Activated T-helper 1 cell treated with anti-CD3 and anti-CD28 coated beads, Interleukin-12 subunit alpha, Interleukin-12 subunit beta, Interleukin-2, Interleukin-4 antibody, amounts not matched to agents 30 ng/mL and 10 ng/mL and 1 ng/mL, durations not matched to agents 14 hours and 24 hours and 36 hours (primary cell): Measurements from ENCODE around the gene DLX5. TPM values are rescaled to one million over a fixed set of nuclear protein-coding genes. Genes with fewer than 3 reads are reported as not detected.

Experiments
- DNase-seq: peaks from one replicate; pipeline ENCODE4 v3.0.0; 2021; ENCODE audit warnings: low spot score
- H3K27ac Mint-ChIP-seq: one replicate; pipeline ENCODE4 v1.8.0; 2021; ENCODE audit warnings: mild to moderate bottlenecking, mixed read lengths
- H3K27me3 Mint-ChIP-seq: one replicate; pipeline ENCODE4 v1.8.0; 2022; ENCODE audit warnings: mild to moderate bottlenecking, moderate library complexity, mixed read lengths; ENCODE audit not compliant: insufficient read depth
- H3K36me3 Mint-ChIP-seq: one replicate; pipeline ENCODE4 v1.8.0; 2021; ENCODE audit warnings: low read depth, mixed read lengths
- H3K4me1 Mint-ChIP-seq: one replicate; pipeline ENCODE4 v1.8.0; 2021; ENCODE audit warnings: low read depth, mixed read lengths
- H3K4me3 Mint-ChIP-seq: one replicate; pipeline ENCODE4 v1.8.0; 2021; ENCODE audit warnings: mild to moderate bottlenecking, moderate library complexity, mixed read lengths
- H3K9me3 Mint-ChIP-seq: one replicate; pipeline ENCODE4 v1.8.0; 2021; ENCODE audit warnings: mixed read lengths
- intact Hi-C: fragments of 100-400 bp; cut with micrococcal nuclease; formaldehyde crosslinking; loops from one replicate; pipeline ENCODE4 v1.15.1; 2024
- total RNA-seq: library from RNA; stranded (reverse); gene quantifications from 2 replicates; pipeline ENCODE4 v1.2.3, GENCODE V29; 2022

The DLX5 gene
- total RNA-seq, 1 donor from 2014 or later: not detected

DNA sequence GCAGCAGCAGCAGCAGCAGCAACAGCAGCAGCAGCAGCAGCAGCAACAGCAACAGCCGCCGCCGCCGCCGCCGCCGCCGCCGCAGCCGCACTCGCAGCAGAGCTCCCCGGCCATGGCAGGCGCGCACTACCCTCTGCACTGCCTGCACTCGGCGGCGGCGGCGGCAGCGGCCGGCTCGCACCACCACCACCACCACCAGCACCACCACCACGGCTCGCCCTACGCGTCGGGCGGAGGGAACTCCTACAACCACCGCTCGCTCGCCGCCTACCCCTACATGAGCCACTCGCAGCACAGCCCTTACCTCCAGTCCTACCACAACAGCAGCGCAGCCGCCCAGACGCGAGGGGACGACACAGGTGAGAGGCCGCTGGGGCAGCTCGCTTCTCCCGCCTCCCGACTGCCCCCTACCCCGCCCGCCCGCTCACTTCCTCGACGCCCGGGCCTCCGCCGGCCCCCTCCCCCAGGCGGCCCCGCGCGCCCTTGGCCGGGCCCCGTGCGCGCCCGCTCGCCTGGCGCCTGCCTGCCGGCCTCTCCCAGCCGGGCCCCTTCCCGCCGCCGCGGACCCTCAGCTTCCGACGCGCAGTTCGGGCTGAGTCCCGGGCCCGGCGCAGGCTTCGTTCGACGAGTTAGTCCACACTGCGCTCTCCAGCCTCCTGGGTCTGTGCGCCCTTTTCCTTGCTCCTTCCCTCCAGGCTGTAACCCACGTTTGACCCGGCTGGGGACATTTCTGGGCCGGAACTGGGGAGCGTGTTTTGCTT is 18.4 kb downstream of the DLX5 start:
- H3K36me3 Mint-ChIP-seq: peaks cover 2% of the 10 kb centered on the region
- intact Hi-C loops: no loop called here

DNA sequence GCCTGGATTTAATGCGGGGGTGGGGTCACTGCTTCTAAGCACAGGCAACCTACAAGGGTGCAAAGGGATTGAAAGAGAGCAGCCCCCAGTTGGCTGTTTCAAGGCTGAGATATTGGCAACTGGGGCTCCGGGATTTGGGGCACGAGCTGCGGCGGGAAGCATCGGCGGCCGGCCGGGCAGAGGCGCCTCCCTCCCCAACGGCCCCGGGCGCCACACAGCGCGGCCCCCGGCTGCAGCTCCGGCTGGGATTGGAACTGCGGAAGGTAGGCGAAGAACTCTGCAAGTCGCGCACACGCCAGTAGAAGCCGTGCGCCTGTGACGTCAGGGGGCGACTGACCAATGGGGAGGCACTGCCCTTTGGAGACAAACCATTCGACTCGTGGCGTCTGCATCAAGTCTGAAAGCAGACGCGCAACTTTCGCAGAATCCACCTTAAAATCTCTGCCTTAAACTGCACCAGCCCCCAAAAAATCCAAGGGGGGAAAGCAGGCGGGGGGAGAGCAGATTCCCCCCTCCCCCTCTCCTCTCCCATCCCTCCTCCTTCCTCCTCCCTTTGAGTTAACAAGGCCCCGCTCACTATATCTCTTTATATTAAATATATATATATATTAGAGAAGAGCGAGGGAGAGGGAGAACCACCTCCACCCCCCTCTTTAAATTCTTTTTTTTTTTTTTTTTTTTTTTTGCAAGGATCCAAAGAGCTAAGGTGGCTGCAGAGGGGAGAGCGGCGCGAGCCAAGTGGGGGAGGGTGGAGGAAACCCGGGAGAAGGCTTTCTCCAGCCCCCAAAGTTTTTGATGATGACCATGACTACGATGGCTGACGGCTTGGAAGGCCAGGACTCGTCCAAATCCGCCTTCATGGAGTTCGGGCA is 19.2 kb downstream of the DLX5 start, which contains the start of gene DLX6:
TSS of gene DLX6 (plus strand) at position 371 of the 872 bp plus-strand sequence. CDS start at position 796, 425 bp downstream.
- H3K4me3 Mint-ChIP-seq: peak within 1 kb of the TSS; percentile 22
- peaks cover 2% of the 10 kb centered on the region for H3K36me3 Mint-ChIP-seq
- intact Hi-C loops: no loop called here
- H3K27me3 Mint-ChIP-seq: peaks cover 81% of the 10 kb centered on the region
- H3K4me1 Mint-ChIP-seq: no peaks in the 10 kb centered on the region
- DNase-seq: no peak
- no peaks in the 10 kb centered on the region for H3K9me3 Mint-ChIP-seq
- H3K27ac Mint-ChIP-seq: no peak within 1 kb of the TSS

More for the DNA sequence above, 18.4 kb downstream of the DLX5 start:
- H3K4me3 Mint-ChIP-seq: peak overlapping the region; percentile 56
- no peak for DNase-seq
- peaks cover 78% of the 10 kb centered on the region for H3K27me3 Mint-ChIP-seq
- H3K9me3 Mint-ChIP-seq: no peaks in the 10 kb centered on the region
- no peaks in the 10 kb centered on the region for H3K4me1 Mint-ChIP-seq
- no peak overlapping the region for H3K27ac Mint-ChIP-seq

DNA sequence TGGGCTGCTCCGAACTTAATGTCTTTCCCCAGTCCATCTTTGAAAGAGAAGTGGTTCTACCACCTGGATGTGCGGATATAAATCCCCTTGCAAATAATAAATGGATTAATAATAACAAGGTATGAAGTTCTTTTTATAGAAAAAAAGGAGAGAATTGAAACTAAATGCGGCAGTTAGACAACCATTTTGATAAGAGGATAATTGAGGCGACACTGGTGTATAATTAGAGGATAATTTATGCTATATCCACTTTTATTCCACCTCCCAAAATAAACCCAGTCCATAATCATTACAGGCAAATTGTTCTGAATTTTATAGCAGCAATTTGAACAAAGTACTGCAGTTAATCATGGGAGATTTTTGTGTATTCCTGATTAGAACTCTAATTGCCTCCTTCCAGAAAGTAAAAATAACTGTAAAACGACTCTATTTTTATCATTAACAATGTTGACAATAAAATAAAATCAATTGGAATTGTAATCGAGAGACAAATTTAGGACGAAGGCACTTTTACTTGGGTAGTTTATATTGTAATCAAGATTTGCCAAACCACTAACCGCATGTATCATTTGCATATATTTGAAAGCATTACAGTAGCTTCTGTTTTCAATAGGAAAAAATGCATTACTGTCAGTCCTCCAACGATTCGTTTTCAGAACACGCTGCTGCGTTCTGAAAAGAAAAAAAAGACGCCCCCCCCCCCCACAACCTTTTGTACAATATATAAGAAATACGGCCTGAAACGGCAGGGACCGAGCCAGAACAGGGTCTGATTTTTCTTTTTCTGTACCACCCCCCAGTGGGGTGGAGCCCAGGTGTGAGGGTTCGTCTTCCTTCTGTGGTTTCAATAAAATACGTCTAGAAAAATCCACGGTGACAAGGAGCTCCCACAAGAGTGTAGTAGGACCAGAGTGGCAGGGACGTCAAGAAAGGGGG is 20.1 kb downstream of the DLX5 start:
- intact Hi-C loops: loop anchor here (1.0 to 5.0 kb wide), 3 partner anchors 8 to 728 kb away; partner anchors contain the start of genes DLX5 and TAC1
- H3K9me3 Mint-ChIP-seq: no peaks in the 10 kb centered on the region
- H3K36me3 Mint-ChIP-seq: peaks cover 3% of the 10 kb centered on the region
- H3K4me3 Mint-ChIP-seq: no peak overlapping the region
- H3K27me3 Mint-ChIP-seq: peaks cover 80% of the 10 kb centered on the region
- H3K27ac Mint-ChIP-seq: no peak overlapping the region
- no peaks in the 10 kb centered on the region for H3K4me1 Mint-ChIP-seq
- DNase-seq: no peak

DNA sequence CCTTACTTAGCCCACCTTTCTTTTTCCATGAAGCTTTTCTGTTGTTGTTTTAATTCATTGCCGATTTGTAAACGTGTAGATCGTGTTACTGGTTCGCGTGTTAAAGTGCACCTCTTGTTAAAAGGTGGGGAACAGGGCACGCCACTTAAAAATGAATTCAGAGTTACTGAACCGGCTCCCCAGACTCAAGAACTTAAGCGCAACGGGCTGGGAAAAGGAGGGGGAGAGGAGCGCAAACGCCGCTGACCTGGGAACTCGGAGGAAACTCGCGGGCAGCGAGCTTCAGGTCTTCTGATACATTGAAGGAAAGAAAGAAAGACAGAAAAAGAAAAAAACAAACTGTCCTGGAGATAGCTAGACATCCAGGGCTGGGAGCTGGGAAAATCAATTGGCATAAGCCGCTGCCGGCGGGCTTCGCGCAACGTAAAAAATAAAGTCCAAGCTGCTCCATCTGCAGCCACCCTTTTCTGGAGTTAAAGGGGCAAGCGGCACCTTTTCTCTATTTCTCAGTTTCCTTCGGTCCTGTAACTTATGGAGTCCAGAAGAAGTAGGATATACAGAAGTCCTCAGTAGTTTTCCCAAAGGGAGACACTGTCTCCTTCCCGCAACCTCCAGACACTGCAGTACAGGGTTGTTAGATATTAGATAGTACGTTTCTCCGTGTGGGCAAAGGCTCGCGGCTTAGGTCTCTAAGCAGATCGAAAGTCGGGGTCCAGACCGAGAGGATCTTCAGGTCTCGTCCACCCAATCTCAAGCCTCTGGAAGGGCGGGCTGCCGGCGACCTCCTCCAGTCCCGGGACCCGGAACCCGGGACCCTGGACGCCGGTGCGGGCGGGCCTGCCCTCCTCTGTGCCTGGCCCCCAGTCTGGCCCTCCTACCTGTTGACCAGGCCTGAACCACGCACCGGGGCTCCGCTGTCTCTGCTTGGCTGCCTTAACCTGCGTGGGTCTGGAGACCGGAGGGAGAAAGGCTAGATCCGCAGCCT is 21.1 kb downstream of the DLX5 start:
- Mint-ChIP-seq H3K9me3 (no peaks in the 10 kb centered on the region), H3K4me1 (no peaks in the 10 kb centered on the region), H3K4me3 (no peak overlapping the region), H3K27ac (peak overlapping the region; percentile 43), H3K36me3 (peaks cover 3% of the 10 kb centered on the region), H3K27me3 (peaks cover 85% of the 10 kb centered on the region)
- no peak for DNase-seq
- intact Hi-C loops: loop anchor here (1.0 to 5.0 kb wide), 3 partner anchors 9 to 729 kb away; partner anchors contain the start of genes DLX5 and TAC1

DNA sequence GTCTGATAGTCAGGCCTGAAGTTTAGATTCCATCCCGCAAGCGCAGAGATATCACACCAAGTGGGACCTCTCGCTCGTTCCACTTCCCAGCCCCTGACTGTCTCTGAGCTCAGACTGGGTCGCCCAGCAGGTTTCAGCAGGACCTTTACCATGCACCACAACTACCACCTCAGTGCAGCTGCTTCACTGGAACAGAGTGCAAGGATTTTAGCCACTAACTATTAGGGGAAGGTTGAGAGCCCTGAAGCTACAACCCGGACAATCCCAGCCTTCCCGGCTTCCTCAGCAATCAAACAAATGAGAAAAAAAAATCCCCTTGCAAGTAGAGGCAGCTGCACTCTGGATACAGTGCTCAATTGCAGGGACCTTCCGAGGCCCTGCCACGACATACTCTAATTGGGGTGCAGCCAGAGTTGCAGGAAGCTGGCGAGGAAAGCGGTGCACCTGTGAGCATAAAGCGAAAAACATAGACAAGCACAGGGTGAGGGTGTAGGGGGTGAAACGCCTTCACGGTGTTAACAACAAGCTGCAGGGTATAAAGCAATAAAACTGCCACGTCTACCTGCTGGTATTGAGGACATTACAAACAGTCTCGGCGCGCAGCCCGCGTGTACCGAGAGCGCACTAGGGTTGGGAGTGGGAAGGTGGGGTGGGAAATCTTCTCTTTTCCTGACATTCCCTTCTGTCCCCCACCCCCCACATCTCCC is 21.9 kb downstream of the DLX5 start:
- H3K27ac Mint-ChIP-seq: peak overlapping the region; percentile 43
- peaks cover 3% of the 10 kb centered on the region for H3K36me3 Mint-ChIP-seq
- intact Hi-C loops: loop anchor here (5.0 kb wide), 1 partner anchor 730 kb away; the partner anchor contains the start of gene TAC1
- no peaks in the 10 kb centered on the region for H3K4me1 Mint-ChIP-seq
- H3K9me3 Mint-ChIP-seq: no peaks in the 10 kb centered on the region
- no peak overlapping the region for H3K4me3 Mint-ChIP-seq
- H3K27me3 Mint-ChIP-seq: peaks cover 85% of the 10 kb centered on the region
- no peak for DNase-seq

DNA sequence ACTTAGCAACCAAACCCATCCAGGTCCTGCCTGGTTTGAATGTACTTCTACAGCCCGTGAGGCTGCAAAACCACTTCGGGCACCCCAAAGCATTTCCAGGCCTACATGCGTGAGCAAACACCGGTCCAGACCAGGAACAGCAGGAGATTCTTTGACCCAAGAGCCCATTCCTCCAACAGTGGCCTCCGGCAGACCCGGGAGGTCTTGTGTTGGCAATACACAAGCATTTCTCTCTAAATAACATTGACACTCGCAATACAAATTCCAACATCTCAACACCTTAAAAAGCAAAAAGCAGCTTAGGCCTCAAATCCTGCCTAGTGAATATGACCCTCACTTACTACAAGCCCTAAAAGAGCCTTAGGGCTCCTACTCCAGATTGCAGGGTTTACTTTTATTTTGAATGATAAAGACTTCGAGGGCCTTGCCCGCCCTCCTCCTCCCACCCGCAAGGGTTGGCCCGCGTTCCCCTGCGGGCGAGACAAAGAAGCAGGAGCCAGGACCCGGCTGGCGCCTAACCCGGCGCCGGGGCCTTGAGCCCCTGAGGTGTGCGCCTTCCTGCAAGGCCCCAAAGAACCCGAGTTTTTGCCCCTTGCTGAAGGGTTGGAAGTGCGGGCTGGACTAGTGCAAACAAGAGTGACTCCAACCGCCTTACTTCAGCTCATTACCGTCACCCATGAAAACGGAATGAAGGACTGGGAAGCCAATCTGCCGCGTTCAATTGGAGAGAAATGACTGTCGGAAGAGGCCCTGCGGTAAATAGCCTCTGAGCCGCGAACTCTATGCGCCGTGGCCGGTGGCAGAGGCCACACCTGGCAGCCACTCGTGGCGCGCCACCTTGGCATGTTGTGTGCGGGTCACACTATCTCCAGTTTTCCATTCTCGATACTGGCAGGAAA is 22.7 kb downstream of the DLX5 start:
- no peak for DNase-seq
- Mint-ChIP-seq H3K4me3 (no peak overlapping the region), H3K9me3 (no peaks in the 10 kb centered on the region), H3K4me1 (no peaks in the 10 kb centered on the region), H3K36me3 (peaks cover 3% of the 10 kb centered on the region), H3K27ac (no peak overlapping the region), H3K27me3 (peaks cover 88% of the 10 kb centered on the region)
- intact Hi-C loops: loop anchor here (5.0 kb wide), 1 partner anchor 730 kb away; the partner anchor contains the start of gene TAC1

DNA sequence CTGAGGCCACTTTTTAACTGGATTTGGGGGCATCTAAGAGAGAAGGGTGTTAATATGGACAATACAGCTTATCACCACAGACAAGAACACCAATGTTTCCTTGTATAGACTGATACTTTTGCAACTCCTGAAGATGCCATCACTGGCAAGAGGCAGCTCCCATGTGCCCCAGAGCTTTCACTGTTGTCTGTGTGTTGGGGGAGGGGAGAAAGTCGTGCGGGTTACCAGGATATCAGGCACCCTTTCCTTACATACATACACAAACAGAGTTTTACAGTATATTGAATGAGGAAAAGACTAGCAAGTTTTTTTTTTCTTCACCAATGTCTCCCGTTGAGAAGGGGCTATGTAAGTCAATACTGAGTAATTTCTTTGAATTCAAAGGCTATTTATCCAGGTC is 23.4 kb downstream of the DLX5 start:
- no peaks in the 10 kb centered on the region for H3K4me1 Mint-ChIP-seq
- H3K27me3 Mint-ChIP-seq: peaks cover 91% of the 10 kb centered on the region
- H3K36me3 Mint-ChIP-seq: peaks cover 4% of the 10 kb centered on the region
- no peak for DNase-seq
- H3K9me3 Mint-ChIP-seq: no peaks in the 10 kb centered on the region
- no peak overlapping the region for H3K27ac Mint-ChIP-seq
- H3K4me3 Mint-ChIP-seq: no peak overlapping the region
- intact Hi-C loops: loop anchor here (5.0 kb wide), 1 partner anchor 731 kb away; the partner anchor contains the start of gene TAC1

DNA sequence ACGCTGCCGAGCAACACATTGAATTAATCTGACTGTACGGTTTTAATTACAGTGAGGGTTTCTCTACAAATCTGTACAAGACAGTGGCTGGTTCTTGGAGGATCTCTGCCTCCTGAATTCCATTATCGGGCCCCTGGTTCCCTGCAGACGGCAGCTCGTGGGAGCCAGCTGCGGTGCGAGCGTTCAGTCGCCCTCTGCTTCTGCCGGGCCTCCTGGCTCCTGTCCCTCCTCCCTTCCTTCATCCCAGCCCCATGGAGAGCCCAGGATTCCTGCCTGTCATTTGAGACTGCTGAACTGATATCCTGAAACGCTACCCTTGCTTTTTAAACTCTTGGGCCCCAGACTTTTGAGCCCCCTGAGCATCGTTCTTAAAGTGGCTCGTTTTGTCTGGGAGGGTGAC is 25.9 kb downstream of the DLX5 start:
- DNase-seq: no peak
- peaks cover 3% of the 10 kb centered on the region for H3K36me3 Mint-ChIP-seq
- H3K27me3 Mint-ChIP-seq: peaks cover 92% of the 10 kb centered on the region
- no peak overlapping the region for H3K4me3 Mint-ChIP-seq
- intact Hi-C loops: no loop called here
- H3K4me1 Mint-ChIP-seq: no peaks in the 10 kb centered on the region
- no peaks in the 10 kb centered on the region for H3K9me3 Mint-ChIP-seq
- H3K27ac Mint-ChIP-seq: peak overlapping the region; percentile 55

DNA sequence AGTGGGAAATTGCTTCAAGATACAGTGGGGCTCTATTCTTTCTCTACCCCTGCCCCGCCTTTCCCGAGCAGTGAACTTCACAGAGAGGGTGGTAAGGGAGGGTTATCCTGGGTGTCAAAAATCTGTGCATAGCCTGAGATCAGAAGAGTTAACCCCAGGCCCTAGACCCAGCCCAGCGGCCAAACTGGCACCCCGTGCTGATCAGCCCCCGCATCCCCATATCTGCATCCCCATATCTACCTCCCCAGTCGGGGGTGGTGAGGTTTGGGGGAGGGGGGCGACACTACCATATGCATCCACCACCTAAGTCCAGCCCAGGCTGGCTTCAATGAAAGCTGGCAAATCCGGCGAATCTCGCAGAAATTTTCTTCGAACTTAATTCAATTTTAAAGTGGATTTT is 26.3 kb downstream of the DLX5 start:
- peaks cover 91% of the 10 kb centered on the region for H3K27me3 Mint-ChIP-seq
- H3K27ac Mint-ChIP-seq: no peak overlapping the region
- peaks cover 3% of the 10 kb centered on the region for H3K36me3 Mint-ChIP-seq
- H3K4me3 Mint-ChIP-seq: no peak overlapping the region
- H3K9me3 Mint-ChIP-seq: no peaks in the 10 kb centered on the region
- DNase-seq: no peak
- intact Hi-C loops: no loop called here
- H3K4me1 Mint-ChIP-seq: no peaks in the 10 kb centered on the region

DNA sequence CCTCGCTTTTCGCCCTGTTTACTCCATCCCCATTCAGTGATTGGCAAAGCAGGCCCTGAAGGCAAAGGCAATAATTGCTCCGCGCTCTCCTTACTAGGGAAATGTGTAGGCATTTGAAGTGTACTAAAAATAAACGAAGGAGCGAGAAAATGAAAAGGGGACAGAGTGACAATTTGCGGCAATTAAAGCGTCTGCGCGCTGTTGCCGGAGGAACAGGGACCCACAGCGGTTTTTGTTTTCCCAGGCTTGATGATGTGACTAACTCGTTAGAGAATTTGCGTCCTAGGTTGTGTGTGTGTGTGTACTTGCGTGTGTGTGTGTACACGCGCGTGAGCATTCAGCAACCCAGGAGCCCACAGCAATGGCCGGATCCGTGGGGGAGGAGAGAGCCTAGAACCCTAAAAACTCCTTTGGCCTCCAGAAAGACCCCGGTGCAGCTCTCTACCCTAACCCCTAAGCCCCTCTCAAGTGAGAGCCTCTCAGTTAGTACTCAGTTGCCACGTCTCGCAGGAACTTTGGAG is 27.1 kb downstream of the DLX5 start:
- no peaks in the 10 kb centered on the region for H3K9me3 Mint-ChIP-seq
- no peak overlapping the region for H3K27ac Mint-ChIP-seq
- H3K4me3 Mint-ChIP-seq: no peak overlapping the region
- intact Hi-C loops: no loop called here
- peaks cover 3% of the 10 kb centered on the region for H3K36me3 Mint-ChIP-seq
- no peak for DNase-seq
- no peaks in the 10 kb centered on the region for H3K4me1 Mint-ChIP-seq
- peaks cover 90% of the 10 kb centered on the region for H3K27me3 Mint-ChIP-seq
